Hepatocyte (in vitro differentiated cells): ENCODE data around the gene ULK4. TPM values are rescaled to one million over a fixed set of nuclear protein-coding genes. Genes with fewer than 3 reads are reported as not detected.
"Not testable (repeated sequence)": the region's sequence is repeated elsewhere in the genome, so short reads cannot be mapped to it uniquely, and the experiment has no call there.

ENCODE experiments used
- DNase-seq: peaks from one replicate; pipeline ENCODE4 v3.0.0-alpha.2; 2016; ENCODE audit warnings: low spot score
- H2AFZ ChIP-seq: fragments of 200-600 bp; sonication (generic); 2 replicates; pipeline ENCODE4 v1.6.0; 2016; ENCODE audit warnings: antibody characterized with exemption, mild to moderate bottlenecking
- H3K27ac ChIP-seq: fragments of 200-600 bp; sonication (generic); 2 replicates; pipeline ENCODE4 v1.5.1; 2016; ENCODE audit warnings: mild to moderate bottlenecking
- H3K27me3 ChIP-seq: fragments of 200-600 bp; sonication (generic); 2 replicates; pipeline ENCODE4 v1.6.1; 2016
- H3K36me3 ChIP-seq: fragments of 200-600 bp; sonication (generic); replicated peaks from 2 replicates; pipeline ENCODE4 v1.5.1; 2016; ENCODE audit warnings: low read depth; ENCODE audit not compliant: insufficient read depth
- H3K4me1 ChIP-seq: fragments of 200-600 bp; sonication (generic); 2 replicates; pipeline ENCODE4 v1.5.1; 2016; ENCODE audit warnings: mild to moderate bottlenecking, moderate library complexity; ENCODE audit not compliant: insufficient read depth
- H3K4me2 ChIP-seq: fragments of 200-600 bp; sonication (generic); 2 replicates; pipeline ENCODE4 v1.6.0; 2016
- H3K4me3 ChIP-seq: fragments of 200-600 bp; sonication (generic); 2 replicates; pipeline ENCODE4 v1.5.1; 2016; ENCODE audit warnings: mild to moderate bottlenecking
- H3K79me2 ChIP-seq: fragments of 200-600 bp; sonication (generic); 2 replicates; pipeline ENCODE4 v1.6.0; 2017; ENCODE audit warnings: mild to moderate bottlenecking
- H3K9me2 ChIP-seq: fragments of 200-600 bp; sonication (generic); replicated peaks from 2 replicates; pipeline ENCODE4 v1.6.0; 2017; ENCODE audit warnings: mild to moderate bottlenecking; ENCODE audit not compliant: insufficient read depth
- H3K9me3 ChIP-seq: fragments of 200-600 bp; sonication (generic); 2 replicates; pipeline ENCODE4 v1.5.1; 2016; ENCODE audit warnings: low read depth, mild to moderate bottlenecking
- H4K20me1 ChIP-seq: fragments of 200-600 bp; sonication (generic); 2 replicates; pipeline ENCODE4 v1.6.0; 2016; ENCODE audit warnings: mild to moderate bottlenecking; ENCODE audit not compliant: insufficient read depth, poor library complexity, severe bottlenecking
- EZH2 ChIP-seq: fragments of 200-600 bp; sonication (generic); IDR thresholded peaks from 2 replicates; pipeline ENCODE4 v1.6.1; 2016; ENCODE audit warnings: antibody characterized with exemption, mild to moderate bottlenecking, borderline replicate concordance
- EZH2phosphoT487 ChIP-seq: fragments of 200-600 bp; sonication (generic); IDR thresholded peaks from one replicate; pipeline ENCODE4 v1.6.1; 2018; ENCODE audit warnings: antibody characterized with exemption, mild to moderate bottlenecking, low read depth, moderate library complexity; ENCODE audit not compliant: unreplicated experiment, severe bottlenecking
- WGBS: methylation state at CpG from one replicate; pipeline ENCODE4 v1.1.6; 2016; ENCODE audit warnings: low lambda C conversion rate; ENCODE audit errors: missing lambda C conversion rate; 5-methylcytosine and 5-hydroxymethylcytosine counted together
- polyA plus RNA-seq: library from polyadenylated mRNA; unstranded; fragments of >200 nt; fragmentation: Nextera tagmentation; extraction: Ambion mirVana; gene quantifications from 2 replicates; pipeline ENCODE4 v1.2.1, GENCODE V29; 2016
- total RNA-seq: library from RNA; depleted of rRNA; stranded (reverse); fragments of >200 nt; gene quantifications from 2 replicates; pipeline ENCODE4 v1.2.3, GENCODE V29; 2014
- TF ChIP-seq, protein P1 (sequence below): fragments of 200-600 bp; sonication (generic); IDR thresholded peaks from 2 replicates; pipeline ENCODE4 v1.5.1; 2016; ENCODE audit warnings: antibody characterized with exemption, mild to moderate bottlenecking; ENCODE audit not compliant: poor library complexity

ULK4 gene
- total and polyA plus RNA-seq, 2 experiments from 2014 or later: 3.8 to 9.1 TPM

DNA sequence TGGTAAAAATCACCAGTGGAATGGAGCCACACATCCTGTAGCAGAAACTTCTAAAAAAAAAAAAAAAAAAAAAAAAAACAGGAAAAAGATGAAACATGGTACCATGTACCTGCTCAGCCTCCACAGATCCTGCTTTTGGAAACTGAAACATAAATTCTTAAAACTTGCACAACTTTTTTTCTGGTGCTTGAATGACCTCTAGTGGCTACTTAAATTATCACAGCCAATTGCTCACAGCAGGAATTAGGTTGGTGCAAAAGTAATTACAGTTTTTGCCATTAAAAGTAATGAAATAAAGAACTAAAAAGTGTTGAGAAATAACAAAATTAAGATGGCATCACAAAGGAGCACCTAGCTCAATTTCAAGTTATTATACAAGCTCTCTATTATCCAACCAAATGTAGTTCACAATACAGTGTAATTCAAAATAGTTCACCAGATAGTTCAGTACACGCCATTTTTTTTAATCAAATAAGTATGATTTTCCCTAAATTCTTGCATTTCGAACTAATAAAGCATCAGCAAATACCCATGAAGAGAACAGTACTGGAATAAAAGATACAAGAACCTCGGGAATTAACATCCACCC is 80.6 kb downstream of the ULK4 start:
- H2AFZ ChIP-seq: no peak overlapping the region
- no peaks in the 10 kb centered on the region for H3K79me2 ChIP-seq
- TF ChIP-seq, protein P1, sequence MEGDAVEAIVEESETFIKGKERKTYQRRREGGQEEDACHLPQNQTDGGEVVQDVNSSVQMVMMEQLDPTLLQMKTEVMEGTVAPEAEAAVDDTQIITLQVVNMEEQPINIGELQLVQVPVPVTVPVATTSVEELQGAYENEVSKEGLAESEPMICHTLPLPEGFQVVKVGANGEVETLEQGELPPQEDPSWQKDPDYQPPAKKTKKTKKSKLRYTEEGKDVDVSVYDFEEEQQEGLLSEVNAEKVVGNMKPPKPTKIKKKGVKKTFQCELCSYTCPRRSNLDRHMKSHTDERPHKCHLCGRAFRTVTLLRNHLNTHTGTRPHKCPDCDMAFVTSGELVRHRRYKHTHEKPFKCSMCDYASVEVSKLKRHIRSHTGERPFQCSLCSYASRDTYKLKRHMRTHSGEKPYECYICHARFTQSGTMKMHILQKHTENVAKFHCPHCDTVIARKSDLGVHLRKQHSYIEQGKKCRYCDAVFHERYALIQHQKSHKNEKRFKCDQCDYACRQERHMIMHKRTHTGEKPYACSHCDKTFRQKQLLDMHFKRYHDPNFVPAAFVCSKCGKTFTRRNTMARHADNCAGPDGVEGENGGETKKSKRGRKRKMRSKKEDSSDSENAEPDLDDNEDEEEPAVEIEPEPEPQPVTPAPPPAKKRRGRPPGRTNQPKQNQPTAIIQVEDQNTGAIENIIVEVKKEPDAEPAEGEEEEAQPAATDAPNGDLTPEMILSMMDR: peak; percentile 79
- no peak for TF ChIP-seq EZH2
- 51% methylated on average over 3 of the region's 3 CpGs for WGBS
- H3K36me3 ChIP-seq: no peaks in the 10 kb centered on the region
- H3K4me1 ChIP-seq: no peaks in the 10 kb centered on the region
- H3K4me2 ChIP-seq: no peak overlapping the region
- H3K27ac ChIP-seq: no peak overlapping the region
- DNase-seq: peak; percentile 47
- no peak overlapping the region for H3K4me3 ChIP-seq
- no peaks in the 10 kb centered on the region for H4K20me1 ChIP-seq
- no peaks in the 10 kb centered on the region for H3K9me3 ChIP-seq
- no peaks in the 10 kb centered on the region for H3K27me3 ChIP-seq
- no peaks in the 10 kb centered on the region for H3K9me2 ChIP-seq

DNA sequence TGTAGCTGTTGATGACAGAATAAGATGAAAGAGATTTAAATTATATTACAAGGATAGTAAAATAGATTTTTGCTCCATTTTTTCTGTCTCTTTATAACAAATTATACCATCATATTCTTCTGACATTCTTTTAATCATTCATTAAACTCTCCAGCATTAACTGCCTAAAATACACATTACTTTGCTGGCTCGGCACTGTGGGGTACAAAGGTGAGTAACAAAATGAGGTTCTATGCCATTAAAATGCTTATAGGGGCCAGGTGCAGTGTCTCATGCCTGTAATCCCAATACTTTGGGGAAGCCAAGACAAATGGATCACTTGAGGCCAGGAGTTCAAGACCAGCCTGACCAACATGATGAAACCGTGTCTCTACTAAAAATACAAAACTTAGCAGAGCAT is 81.5 kb downstream of the ULK4 start:
- Histone ChIP-seq H3K27me3 (no peaks in the 10 kb centered on the region), H3K4me2 (no peak overlapping the region), H3K4me3 (no peak overlapping the region), H2AFZ (no peak overlapping the region), H3K9me2 (no peaks in the 10 kb centered on the region), H3K36me3 (no peaks in the 10 kb centered on the region), H4K20me1 (no peaks in the 10 kb centered on the region), H3K27ac (no peak overlapping the region), H3K4me1 (no peaks in the 10 kb centered on the region), H3K79me2 (no peaks in the 10 kb centered on the region), H3K9me3 (no peaks in the 10 kb centered on the region)
- TF ChIP-seq EZH2phosphoT487: no peak
- WGBS: 70% methylated on average over 2 of the region's 2 CpGs
- DNase-seq: no peak

DNA sequence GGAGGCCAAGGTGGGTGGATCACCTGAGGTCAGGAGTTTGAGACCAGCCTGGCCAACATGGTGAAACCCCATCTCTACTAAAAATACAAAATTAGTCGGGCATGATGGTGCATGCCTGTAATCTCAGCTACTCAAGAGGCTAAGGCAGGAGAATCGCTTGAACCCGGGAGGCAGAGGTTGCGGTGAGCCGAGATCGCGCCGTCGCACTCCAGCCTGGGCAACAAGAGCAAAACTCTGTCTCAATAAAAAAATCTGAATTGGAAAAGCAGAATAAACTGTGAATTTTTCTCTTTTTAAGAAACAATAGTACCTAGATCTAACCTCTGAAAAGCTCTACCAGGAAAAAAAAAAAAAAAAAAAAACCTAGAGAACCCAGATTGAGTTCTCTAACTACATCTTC is 84.2 kb downstream of the ULK4 start:
- H4K20me1 ChIP-seq, H3K27ac ChIP-seq, H3K4me3 ChIP-seq, DNase-seq, H3K27me3 ChIP-seq, H3K4me2 ChIP-seq, H2AFZ ChIP-seq, H3K9me2 ChIP-seq, H3K36me3 ChIP-seq, H3K79me2 ChIP-seq, H3K4me1 ChIP-seq, H3K9me3 ChIP-seq: not testable (repeated sequence)
- WGBS: over 99% methylated on average over 9 of the region's 9 CpGs

DNA sequence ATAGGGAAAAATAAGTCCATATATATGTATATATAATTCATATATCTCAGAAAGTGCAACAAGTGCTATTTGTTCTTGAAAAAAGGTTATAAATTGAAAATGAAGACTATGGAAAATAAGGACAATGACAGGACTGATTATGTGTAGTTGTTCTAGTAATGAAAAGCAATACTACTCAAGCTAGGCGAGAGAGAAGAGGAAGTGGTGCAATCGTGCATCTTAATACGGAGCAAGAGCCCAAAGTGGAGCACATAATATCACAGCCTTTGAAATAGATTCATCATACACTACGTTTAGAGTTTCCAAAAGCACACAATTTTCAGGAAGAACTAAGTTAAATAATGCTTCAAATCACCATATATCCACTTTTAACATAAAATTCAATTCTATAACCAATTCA is 87.9 kb downstream of the ULK4 start:
- H3K9me2 ChIP-seq: no peaks in the 10 kb centered on the region
- H3K9me3 ChIP-seq: peaks cover 3% of the 10 kb centered on the region
- no peaks in the 10 kb centered on the region for H3K4me1 ChIP-seq
- no peak for DNase-seq
- H3K27ac ChIP-seq: no peak overlapping the region
- H3K36me3 ChIP-seq: no peaks in the 10 kb centered on the region
- WGBS: 92% methylated on average over 4 of the region's 4 CpGs
- no peak overlapping the region for H2AFZ ChIP-seq
- H3K27me3 ChIP-seq: no peaks in the 10 kb centered on the region
- no peak overlapping the region for H3K4me2 ChIP-seq
- no peak for TF ChIP-seq EZH2phosphoT487
- TF ChIP-seq EZH2: no peak
- TF ChIP-seq, protein P1: no peak
- no peaks in the 10 kb centered on the region for H3K79me2 ChIP-seq
- no peak overlapping the region for H3K4me3 ChIP-seq
- H4K20me1 ChIP-seq: no peaks in the 10 kb centered on the region
